ENCODE measurements around the gene KDM4B.

DNA sequence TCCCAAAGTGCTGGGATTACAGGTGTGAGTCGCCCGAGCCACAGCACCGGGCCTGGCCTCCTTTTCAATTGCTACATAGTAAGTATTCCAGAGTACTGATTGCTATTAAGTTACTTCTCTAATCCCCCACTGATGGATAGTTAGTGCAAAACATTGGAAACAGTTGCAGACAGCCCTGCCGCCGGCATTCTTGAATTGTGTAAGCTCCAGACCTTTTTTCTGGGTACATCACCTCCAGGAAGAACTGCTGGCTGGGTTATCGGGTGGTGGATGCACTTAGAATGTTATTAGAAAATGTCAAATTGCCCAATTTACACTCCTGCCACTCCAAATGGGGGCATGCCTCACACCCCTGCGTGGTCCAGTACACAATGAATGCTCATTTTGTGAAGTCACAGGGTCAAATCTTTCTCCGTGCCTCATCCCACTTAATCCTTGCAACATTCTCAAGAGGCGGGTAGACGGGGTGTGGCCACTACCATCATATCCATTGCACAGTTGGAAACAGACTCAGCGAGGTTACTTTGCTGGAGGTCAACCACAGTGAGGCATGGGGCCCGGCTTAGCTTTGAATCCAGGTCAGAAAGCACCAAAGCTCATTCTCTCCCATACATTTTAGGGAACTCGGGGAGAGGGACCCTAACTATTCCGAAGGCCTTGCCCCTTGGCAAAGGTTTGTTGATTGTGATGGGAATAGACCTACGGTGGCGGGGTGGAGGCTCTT is 1.0 kb upstream of the KDM4B start:
- TF ChIP-seq, protein P1, sequence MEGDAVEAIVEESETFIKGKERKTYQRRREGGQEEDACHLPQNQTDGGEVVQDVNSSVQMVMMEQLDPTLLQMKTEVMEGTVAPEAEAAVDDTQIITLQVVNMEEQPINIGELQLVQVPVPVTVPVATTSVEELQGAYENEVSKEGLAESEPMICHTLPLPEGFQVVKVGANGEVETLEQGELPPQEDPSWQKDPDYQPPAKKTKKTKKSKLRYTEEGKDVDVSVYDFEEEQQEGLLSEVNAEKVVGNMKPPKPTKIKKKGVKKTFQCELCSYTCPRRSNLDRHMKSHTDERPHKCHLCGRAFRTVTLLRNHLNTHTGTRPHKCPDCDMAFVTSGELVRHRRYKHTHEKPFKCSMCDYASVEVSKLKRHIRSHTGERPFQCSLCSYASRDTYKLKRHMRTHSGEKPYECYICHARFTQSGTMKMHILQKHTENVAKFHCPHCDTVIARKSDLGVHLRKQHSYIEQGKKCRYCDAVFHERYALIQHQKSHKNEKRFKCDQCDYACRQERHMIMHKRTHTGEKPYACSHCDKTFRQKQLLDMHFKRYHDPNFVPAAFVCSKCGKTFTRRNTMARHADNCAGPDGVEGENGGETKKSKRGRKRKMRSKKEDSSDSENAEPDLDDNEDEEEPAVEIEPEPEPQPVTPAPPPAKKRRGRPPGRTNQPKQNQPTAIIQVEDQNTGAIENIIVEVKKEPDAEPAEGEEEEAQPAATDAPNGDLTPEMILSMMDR (IDR thresholded peaks at IDR 0.05) = no peak
- TF ChIP-seq POLR2A (IDR thresholded peaks at IDR 0.05) (no peak), POLR2AphosphoS5 (IDR thresholded peaks at IDR 0.05) (no peak)

Data from transverse colon (tissue), 4 donors.